Mucosa of descending colon (tissue), 3 donors: Measurements from ENCODE around the gene DAW1. TPM values are rescaled to one million over a fixed set of nuclear protein-coding genes. Genes with fewer than 3 reads are reported as not detected.

Experiments used
- ATAC-seq: fragments of 200-7000 bp; cut with Tn5 transposase; one replicate; pipeline ENCODE4 v1.9.1; 2020; ENCODE audit warnings: mild to moderate bottlenecking, moderate library complexity
- DNase-seq, 3 donors: peaks; one replicate each; pipeline ENCODE4 v3.0.0-alpha.2; 2020
- H3K36me3 ChIP-seq: fragments of 200-600 bp; one replicate; pipeline ENCODE4 v1.8.0; 2021; ENCODE audit warnings: low read depth, mild to moderate bottlenecking
- H3K4me1 ChIP-seq: fragments of 200-600 bp; one replicate; pipeline ENCODE4 v1.8.0; 2021; ENCODE audit warnings: low read depth, mild to moderate bottlenecking
- H3K4me3 ChIP-seq: fragments of 200-600 bp; one replicate; pipeline ENCODE4 v1.8.0; 2021; ENCODE audit warnings: mild to moderate bottlenecking
- H3K9me3 ChIP-seq: fragments of 200-600 bp; one replicate; pipeline ENCODE4 v1.8.0; 2021; ENCODE audit warnings: mild to moderate bottlenecking
- CTCF ChIP-seq: fragments of 200-600 bp; IDR thresholded peaks from one replicate; pipeline ENCODE4 v1.8.0; 2022; ENCODE audit warnings: antibody characterized with exemption, mild to moderate bottlenecking
- intact Hi-C, 2 donors: fragments of 100-400 bp; cut with DNase I in 1 of 2; cut with micrococcal nuclease in 1 of 2; formaldehyde crosslinking; loops; one replicate each; pipeline versions ENCODE4 v1.11.0 to v1.11.1; 2022; cut with DNase I, micrococcal nuclease
- total RNA-seq, 3 donors: library from RNA; stranded (reverse); fragmentation: NEBNext Ultra II Directional in 2 of 3; extraction: Animal tissue kit (Norgen Biotek cat#: 25700) in 2 of 3; gene quantifications; one replicate each; pipeline versions ENCODE4 v1.2.1 to v1.2.4, GENCODE V29; 2021 to 2023
- donor health status: DM: no; HTN: no; CAD: no; lungs with moderate emphysema.
- donor health status: DM: no; HTN: no; CAD: no.
- donor health status: DM: no; HTN: yes; CAD: no.

DAW1 gene
- total RNA-seq, 3 donors from 2014 or later = not detected

- intact Hi-C loops = no loop called here
- no peak for TF ChIP-seq CTCF
- DNase-seq (no peak), ATAC-seq (peak; percentile 20)
- Histone ChIP-seq H3K36me3 (no peaks in the 10 kb centered on the region), H3K4me3 (no peak overlapping the region), H3K9me3 (no peaks in the 10 kb centered on the region), H3K4me1 (no peaks in the 10 kb centered on the region)
Observed at GRCh38 chr2:227870710-227871374, 589 bp upstream of the DAW1 start.

- no peak for TF ChIP-seq CTCF
- DNase-seq (no peak), ATAC-seq (no peak)
- no peaks in the 10 kb centered on the region for H3K36me3 ChIP-seq
- no peaks in the 10 kb centered on the region for H3K9me3 ChIP-seq
- H3K4me1 ChIP-seq = no peaks in the 10 kb centered on the region
- H3K4me3 ChIP-seq = no peak overlapping the region
- intact Hi-C loops = no loop called here
Observed at GRCh38 chr2:227872676-227873075, 1.2 kb downstream of the DAW1 start.

- Histone ChIP-seq H3K9me3 (no peaks in the 10 kb centered on the region), H3K36me3 (no peaks in the 10 kb centered on the region), H3K4me3 (no peak overlapping the region), H3K4me1 (no peaks in the 10 kb centered on the region)
- TF ChIP-seq CTCF = no peak
- DNase-seq (no peak), ATAC-seq (no peak)
- intact Hi-C loops = no loop called here
Observed at GRCh38 chr2:227876300-227876801, 4.9 kb downstream of the DAW1 start.

- Histone ChIP-seq H3K4me1 (peaks cover 7% of the 10 kb centered on the region), H3K9me3 (no peaks in the 10 kb centered on the region), H3K36me3 (no peaks in the 10 kb centered on the region), H3K4me3 (no peak overlapping the region)
- ATAC-seq (no peak), DNase-seq (no peak)
- intact Hi-C loops = no loop called here
- TF ChIP-seq CTCF = no peak
Observed at GRCh38 chr2:227877421-227878310, 6.2 kb downstream of the DAW1 start.

GRCh38 chr2:227880460-227880859, 9.0 kb downstream of the DAW1 start:
- peaks cover 10% of the 10 kb centered on the region for H3K4me1 ChIP-seq
- no peak overlapping the region for H3K4me3 ChIP-seq
- DNase-seq (no peak), ATAC-seq (no peak)
- H3K9me3 ChIP-seq = no peaks in the 10 kb centered on the region
- TF ChIP-seq CTCF = no peak
- H3K36me3 ChIP-seq = no peaks in the 10 kb centered on the region
- intact Hi-C loops = loop anchor here in 1 of 2 donors (10.0 kb wide), 1 partner anchor 216 kb away; the partner anchor contains the start of gene SCYGR5
